ENCODE measurements around the gene METTL15. TPM values are rescaled to one million over a fixed set of nuclear protein-coding genes. Genes with fewer than 3 reads are reported as not detected.

The METTL15 gene
- total and polyA plus RNA-seq, 2 experiments from 2014 or later = 9.0 to 19.8 TPM

GRCh38 chr11:28106353-28107043 is 1.7 kb upstream of the METTL15 start (continued):
- no peak for TF ChIP-seq ZNF462 (CRISPR knock-in tag; IDR thresholded peaks at IDR 0.05)
- TF ChIP-seq ZNF331 (CRISPR knock-in tag; IDR thresholded peaks at IDR 0.05; ENCODE audit: low read depth) = no peak
- no peak for TF ChIP-seq STAT1 (IDR thresholded peaks at IDR 0.05; ENCODE audit: unreplicated experiment)
- no peak for TF ChIP-seq NANOG (IDR thresholded peaks at IDR 0.05; ENCODE audit: borderline replicate concordance)
- TF ChIP-seq POLR2AphosphoS5 (IDR thresholded peaks at IDR 0.05; ENCODE audit: low read depth) = no peak
- TF ChIP-seq, protein P1, sequence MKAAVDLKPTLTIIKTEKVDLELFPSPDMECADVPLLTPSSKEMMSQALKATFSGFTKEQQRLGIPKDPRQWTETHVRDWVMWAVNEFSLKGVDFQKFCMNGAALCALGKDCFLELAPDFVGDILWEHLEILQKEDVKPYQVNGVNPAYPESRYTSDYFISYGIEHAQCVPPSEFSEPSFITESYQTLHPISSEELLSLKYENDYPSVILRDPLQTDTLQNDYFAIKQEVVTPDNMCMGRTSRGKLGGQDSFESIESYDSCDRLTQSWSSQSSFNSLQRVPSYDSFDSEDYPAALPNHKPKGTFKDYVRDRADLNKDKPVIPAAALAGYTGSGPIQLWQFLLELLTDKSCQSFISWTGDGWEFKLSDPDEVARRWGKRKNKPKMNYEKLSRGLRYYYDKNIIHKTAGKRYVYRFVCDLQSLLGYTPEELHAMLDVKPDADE (IDR thresholded peaks at IDR 0.05) = no peak
- no peak for TF ChIP-seq CREB1 (CRISPR knock-in tag; IDR thresholded peaks at IDR 0.05; ENCODE audit: low read depth)
- TF ChIP-seq EZH2 (IDR thresholded peaks at IDR 0.05; ENCODE audit: low read depth, unreplicated experiment) = no peak
- no peak for TF ChIP-seq JUNB (IDR thresholded peaks at IDR 0.05; ENCODE audit: unreplicated experiment)
- no peak for TF ChIP-seq EZH2phosphoT487 (IDR thresholded peaks at IDR 0.05; ENCODE audit: unreplicated experiment)

Data from GM23338 (cell line).